Gastroesophageal sphincter (tissue), 3 donors: ENCODE measurements around the gene GABRR2.

Source experiments
- CTCF ChIP-seq, 4 experiments: fragments of 200-600 bp in 2 of 4; fragments of 450-650 bp in 2 of 4; sonication (generic) in 1 of 4; IDR thresholded peaks; one replicate each; pipeline ENCODE4 v1.5.1; 2017 to 2019; ENCODE audit warnings: antibody characterized with exemption in 4 of 4, mild to moderate bottlenecking in 2 of 4, moderate library complexity in 2 of 4
- EP300 ChIP-seq: sonication (generic); formaldehyde crosslinking; IDR thresholded peaks from one replicate; pipeline ENCODE4 v1.6.1; 2017; ENCODE audit warnings: antibody characterized with exemption, mild to moderate bottlenecking
- POLR2A ChIP-seq, 2 donors: fragments of 450-650 bp; IDR thresholded peaks; one replicate each; pipeline ENCODE4 v1.6.1; 2017; ENCODE audit warnings: antibody characterized with exemption in 2 of 2, mild to moderate bottlenecking in 2 of 2, moderate library complexity in 1 of 2
- POLR2AphosphoS5 ChIP-seq: sonication (generic); formaldehyde crosslinking; IDR thresholded peaks from one replicate; pipeline ENCODE4 v1.6.1; 2017; ENCODE audit warnings: antibody characterized with exemption

- no peak for TF ChIP-seq CTCF (IDR thresholded peaks at IDR 0.05)
- TF ChIP-seq POLR2A (IDR thresholded peaks at IDR 0.05), result no peak
- TF ChIP-seq POLR2AphosphoS5, result no peak
- TF ChIP-seq EP300, result no peak
Observed at GRCh38 chr6:89272596-89272995, 42.5 kb downstream of the GABRR2 start.
